K562 (cell line): ENCODE data around the gene MORC1. TPM values are rescaled to one million over a fixed set of nuclear protein-coding genes. Genes with fewer than 3 reads are reported as not detected.

Experiments
- ATAC-seq: fragments of 200-7000 bp; cut with Tn5 transposase; 3 replicates; pipeline ENCODE4 v1.9.1; 2020; ENCODE audit warnings: moderate library complexity
- BruUV-seq: library from RNA; stranded (reverse); fragments of 400-500 nt; replicated peaks from 2 replicates; lab custom pipeline; 2021; lab: Mats Ljungman, UMichigan
- CTCF ChIA-PET: fragments of 300-600 bp; formaldehyde crosslinking; extraction: SDS; loops from one replicate; lab custom pipeline; 2021; ENCODE audit warnings: low intra/inter-chr PET ratio; lab: Yijun Ruan, JAX
- POLR2A ChIA-PET: fragments of 300-600, 350-650 bp; sonication (Branson Sonifier 250); formaldehyde crosslinking; extraction: SDS; loops from one replicate; lab custom pipeline; 2021; ENCODE audit warnings: antibody characterized with exemption, inconsistent platforms; lab: Yijun Ruan, JAX
- DNase-seq, 4 experiments: peaks; one replicate each; pipeline versions ENCODE4 v3.0.0 to v3.0.0-alpha.2; 2011 to 2018; ENCODE audit warnings: low spot score in 3 of 4, mixed read lengths in 3 of 4; ENCODE audit errors: extremely low read depth in 1 of 4
- FAIRE-seq: peaks from 2 replicates; lab custom pipeline; 2011; peaks lifted over from hg19 to GRCh38; lab: Jason Lieb, UNC
- H2AFZ ChIP-seq: 2 replicates; pipeline ENCODE4 v1.6.0; 2011; ENCODE audit warnings: low read depth, low read length, control low read depth, inconsistent platforms
- H3K27ac ChIP-seq: fragments of 200-600 bp; 3 replicates; pipeline ENCODE4 v1.8.0; 2011; ENCODE audit warnings: low read depth, mild to moderate bottlenecking, control low read depth, inconsistent platforms, low read length, moderate library complexity, mixed read lengths; ENCODE audit errors: extremely low read depth
- H3K27me3 ChIP-seq, 2 experiments: fragments of 300-600 bp in 1 of 2; 2 replicates in 1 of 2; 3 replicates in 1 of 2; pipeline versions ENCODE4 v1.6.0 to v1.8.0; 2011; ENCODE audit warnings: inconsistent platforms in 2 of 2, low read length in 2 of 2, mild to moderate bottlenecking in 1 of 2, mixed read lengths in 1 of 2, moderate library complexity in 1 of 2; ENCODE audit not compliant: control insufficient read depth in 2 of 2, insufficient read depth in 2 of 2
- H3K36me3 ChIP-seq: fragments of 300-600 bp; 3 replicates; pipeline ENCODE4 v1.8.0; 2011; ENCODE audit warnings: mild to moderate bottlenecking, low read length, inconsistent platforms; ENCODE audit not compliant: control insufficient read depth, insufficient read depth
- H3K4me1 ChIP-seq, 2 experiments: fragments of 200-600 bp in 1 of 2; replicated peaks in 1 of 2; 2 replicates in 1 of 2; 3 replicates in 1 of 2; pipeline versions ENCODE4 v1.5.1 to v1.8.0; 2011; ENCODE audit warnings: inconsistent platforms in 2 of 2, low read length in 2 of 2, mild to moderate bottlenecking in 1 of 2, mixed read lengths in 1 of 2, moderate library complexity in 1 of 2; ENCODE audit not compliant: control insufficient read depth in 2 of 2, insufficient read depth in 2 of 2
- H3K4me2 ChIP-seq: 2 replicates; pipeline ENCODE4 v1.6.1; 2011; ENCODE audit warnings: low read length, control low read depth, inconsistent platforms, mixed read lengths; ENCODE audit not compliant: insufficient read depth
- H3K4me3 ChIP-seq: fragments of 200-600 bp; sonication (generic), shearing (Covaris generic); 2 replicates; pipeline ENCODE4 v1.5.1; 2016; ENCODE audit warnings: control low read depth, inconsistent platforms
- H3K79me2 ChIP-seq: fragments of 200-600 bp; 3 replicates; pipeline ENCODE4 v1.8.0; 2011; ENCODE audit warnings: low read length, inconsistent platforms; ENCODE audit not compliant: control insufficient read depth, insufficient read depth
- H3K9ac ChIP-seq, 2 experiments: 2 replicates each; pipeline versions ENCODE4 v1.6.0 to v1.6.1; 2011; ENCODE audit warnings: low read depth in 2 of 2, low read length in 2 of 2, control low read depth in 1 of 2, inconsistent platforms in 1 of 2, mild to moderate bottlenecking in 1 of 2, mixed read lengths in 1 of 2; ENCODE audit not compliant: insufficient read depth in 1 of 2
- H3K9me1 ChIP-seq: one replicate; pipeline ENCODE4 v1.6.0; 2011; ENCODE audit warnings: inconsistent platforms, mild to moderate bottlenecking, low read length, moderate library complexity; ENCODE audit not compliant: control insufficient read depth, insufficient read depth
- H3K9me3 ChIP-seq: replicated peaks from 2 replicates; pipeline ENCODE4 v1.5.1; 2011; ENCODE audit warnings: low read depth, low read length, inconsistent platforms; ENCODE audit not compliant: control insufficient read depth, insufficient read depth
- H4K20me1 ChIP-seq: replicated peaks from 2 replicates; pipeline ENCODE4 v1.6.1; 2011; ENCODE audit warnings: low read length, inconsistent platforms, mixed read lengths; ENCODE audit not compliant: control insufficient read depth, insufficient read depth
- CLOCK ChIP-seq: fragments of 250-450 bp; sonication (Bioruptor Pico); IDR thresholded peaks from 2 replicates; pipeline ENCODE4 v1.4.0; 2020; ENCODE audit warnings: mild to moderate bottlenecking, moderate library complexity, borderline replicate concordance
- MAFK ChIP-seq: IDR thresholded peaks from 2 replicates; pipeline ENCODE4 v1.6.1; 2011; ENCODE audit warnings: low read length, improper control_type of control experiment
- POU5F1 ChIP-seq: fragments of 150-350 bp; IDR thresholded peaks from 2 replicates; pipeline ENCODE4 v1.6.1; 2014; ENCODE audit warnings: borderline replicate concordance, low read length, low read depth, mild to moderate bottlenecking; ENCODE audit not compliant: partially characterized antibody
- RBM22 ChIP-seq: fragments of 200-400 bp; formaldehyde crosslinking; IDR thresholded peaks from 2 replicates; pipeline ENCODE4 v1.6.1; 2018; ENCODE audit warnings: low read length, low read depth; ENCODE audit not compliant: poor library complexity, severe bottlenecking
- TCF7 ChIP-seq: sonication (generic); IDR thresholded peaks from 2 replicates; pipeline ENCODE4 v1.6.1; 2016; ENCODE audit warnings: antibody characterized with exemption, borderline replicate concordance
- TRIM25 ChIP-seq: fragments of 450-650 bp; IDR thresholded peaks from 2 replicates; pipeline ENCODE4 v1.7.0; 2016; ENCODE audit warnings: borderline replicate concordance
- WHSC1 ChIP-seq: IDR thresholded peaks from one replicate; pipeline ENCODE4 v1.6.1; 2012; ENCODE audit warnings: low read length, control low read depth, inconsistent platforms
- WGBS: fragments of 100-300 bp; shearing (Covaris generic); methylation state at CpG from one replicate; pipeline ENCODE4 v1.1.6; 2016; ENCODE audit warnings: low coverage, mixed read lengths; ENCODE audit not compliant: insufficient coverage; ENCODE audit errors: missing lambda C conversion rate; 5-methylcytosine and 5-hydroxymethylcytosine counted together
- in situ Hi-C: fragments of 300-500 bp; cut with MboI; formaldehyde crosslinking; loops from 4 replicates; pipeline ENCODE4 v1.15.0; 2018; ENCODE audit warnings: inconsistent platforms, mixed read lengths
- intact Hi-C: fragments of 100-400 bp; cut with micrococcal nuclease; formaldehyde crosslinking; loops from 2 replicates; pipeline ENCODE4 v1.14.2; 2022
- polyA plus RNA-seq, 8 experiments: library from polyadenylated mRNA; depleted of rRNA in 4 of 8; stranded (reverse) in 5 of 8; unstranded in 3 of 8; fragments of >200 nt; fragmentation: Nextera tagmentation in 2 of 8; fragmentation: Illumina TruSeq in 1 of 8; extraction: Ambion mirVana in 2 of 8; extraction: Trizol in 1 of 8; gene quantifications; 2 replicates each; pipeline versions ENCODE4 v1.2.1 to v1.2.3, GENCODE V29; 2011 to 2014; ENCODE audit warnings: inconsistent platforms in 1 of 8, missing spikeins in 1 of 8
- total RNA-seq, 7 experiments: library from RNA; depleted of rRNA in 6 of 7; stranded (reverse); fragments of >200 nt in 6 of 7; fragmentation: Illumina TruSeq in 2 of 7; extraction: Trizol in 2 of 7; gene quantifications; 2 replicates each; pipeline versions ENCODE4 v1.2.1 to v1.2.3, GENCODE V29; 2011 to 2021; ENCODE audit warnings: low replicate concordance in 1 of 7

Gene MORC1
- total and polyA plus RNA-seq, 9 of the 15 experiments (the other 6 are each of a cell fraction or from before 2014, with no cell fraction given), result 0.08 to 0.41 (median 0.30) TPM; not detected in 1

GRCh38 chr3:109131276-109131675, 13.3 kb upstream of the MORC1 start:
- WGBS, result 0% methylated on average over 4 of the region's 4 CpGs
- intact Hi-C loops, result no loop called here
- TF ChIP-seq POU5F1 (no peak), RBM22 (no peak), CLOCK (CRISPR knock-in tag) (no peak), MAFK (no peak), TCF7 (no peak), WHSC1 (no peak), TRIM25 (no peak)
- Histone ChIP-seq H3K36me3 (no peaks in the 10 kb centered on the region), H4K20me1 (no peaks in the 10 kb centered on the region), H3K9me1 (no peaks in the 10 kb centered on the region), H3K9ac (no peak overlapping the region), H3K27me3 (no peaks in the 10 kb centered on the region), H3K4me1 (no peaks in the 10 kb centered on the region), H3K27ac (no peak overlapping the region), H3K4me3 (no peak overlapping the region), H3K9me3 (no peaks in the 10 kb centered on the region), H2AFZ (no peak overlapping the region), H3K4me2 (no peak overlapping the region), H3K79me2 (no peaks in the 10 kb centered on the region)
- no peak for DNase-seq
- FAIRE-seq, result no peak
- no TSS peak for BruUV-seq
- POLR2A ChIA-PET, result no interaction called here
- no peak for ATAC-seq
- in situ Hi-C loops, result no loop called here
- CTCF ChIA-PET, result interaction anchor here (0.6 kb wide), 1 partner anchor 563 kb away, joined by 4 read pairs; no protein-coding TSS in a partner anchor
